GM19025 (cell line): Measurements from ENCODE around the gene FBRSL1.

ENCODE experiments used
- ATAC-seq: cut with Tn5 transposase; IDR thresholded peaks from one replicate; pipeline ENCODE4 v1.9.1; 2021; ENCODE audit warnings: mild to moderate bottlenecking, low read depth, moderate library complexity; ENCODE audit not compliant: unreplicated experiment

Gene FBRSL1

DNA sequence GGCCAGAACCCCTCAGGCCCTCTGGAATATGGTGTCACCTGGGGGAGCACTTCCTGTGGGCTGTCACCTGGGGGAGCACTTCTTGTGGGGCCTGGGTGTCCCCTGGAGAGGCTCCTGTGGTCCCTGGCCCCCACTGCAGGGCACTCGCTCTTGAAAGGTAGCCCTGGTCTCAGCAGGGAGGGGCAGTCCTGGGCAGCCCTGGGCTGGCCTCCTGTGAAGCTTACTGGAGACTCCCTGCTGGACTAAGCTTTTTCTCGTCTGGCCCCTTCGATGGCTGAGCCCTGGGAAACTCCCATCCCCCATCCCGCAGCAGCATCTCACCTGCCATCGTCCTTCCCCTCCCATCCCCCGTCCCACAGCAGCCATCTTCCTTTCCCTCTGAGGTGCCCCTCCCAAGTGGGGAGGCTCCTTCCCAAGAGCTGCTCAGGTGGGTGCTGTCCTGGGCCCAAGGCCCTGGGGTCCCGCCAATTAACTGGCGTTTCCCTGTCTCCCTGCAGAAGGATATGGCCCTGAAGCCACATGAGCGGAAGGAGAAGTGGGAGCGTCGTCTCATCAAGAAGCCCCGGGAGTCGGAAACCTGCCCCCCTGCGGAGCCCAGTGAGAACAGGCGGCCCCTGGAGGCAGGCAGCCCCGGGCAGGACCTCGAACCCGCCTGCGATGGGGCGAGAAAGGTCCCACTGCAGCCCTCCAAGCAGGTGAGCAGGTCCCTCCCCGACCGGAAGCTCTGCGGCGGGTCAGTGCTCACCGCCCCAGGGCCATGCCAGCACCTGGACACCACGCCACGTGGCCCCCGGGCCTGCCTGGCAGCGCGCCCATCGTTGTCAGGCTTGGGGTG is 17.9 kb downstream of the FBRSL1 start:
- no peak for ATAC-seq

DNA sequence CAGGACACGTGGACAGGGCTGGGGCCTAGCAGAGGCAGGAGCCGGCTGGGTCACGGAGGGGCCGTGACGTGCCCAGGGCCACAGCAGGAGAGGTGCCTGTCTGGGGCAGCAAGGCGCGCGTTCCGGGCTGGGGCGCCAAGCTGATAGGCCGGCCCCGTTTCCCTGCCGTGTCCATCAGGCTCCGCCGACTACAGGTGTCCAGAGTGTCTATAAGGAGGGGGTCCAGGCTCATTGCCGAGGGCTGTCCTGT is 18.5 kb downstream of the FBRSL1 start:
- ATAC-seq = no peak

DNA sequence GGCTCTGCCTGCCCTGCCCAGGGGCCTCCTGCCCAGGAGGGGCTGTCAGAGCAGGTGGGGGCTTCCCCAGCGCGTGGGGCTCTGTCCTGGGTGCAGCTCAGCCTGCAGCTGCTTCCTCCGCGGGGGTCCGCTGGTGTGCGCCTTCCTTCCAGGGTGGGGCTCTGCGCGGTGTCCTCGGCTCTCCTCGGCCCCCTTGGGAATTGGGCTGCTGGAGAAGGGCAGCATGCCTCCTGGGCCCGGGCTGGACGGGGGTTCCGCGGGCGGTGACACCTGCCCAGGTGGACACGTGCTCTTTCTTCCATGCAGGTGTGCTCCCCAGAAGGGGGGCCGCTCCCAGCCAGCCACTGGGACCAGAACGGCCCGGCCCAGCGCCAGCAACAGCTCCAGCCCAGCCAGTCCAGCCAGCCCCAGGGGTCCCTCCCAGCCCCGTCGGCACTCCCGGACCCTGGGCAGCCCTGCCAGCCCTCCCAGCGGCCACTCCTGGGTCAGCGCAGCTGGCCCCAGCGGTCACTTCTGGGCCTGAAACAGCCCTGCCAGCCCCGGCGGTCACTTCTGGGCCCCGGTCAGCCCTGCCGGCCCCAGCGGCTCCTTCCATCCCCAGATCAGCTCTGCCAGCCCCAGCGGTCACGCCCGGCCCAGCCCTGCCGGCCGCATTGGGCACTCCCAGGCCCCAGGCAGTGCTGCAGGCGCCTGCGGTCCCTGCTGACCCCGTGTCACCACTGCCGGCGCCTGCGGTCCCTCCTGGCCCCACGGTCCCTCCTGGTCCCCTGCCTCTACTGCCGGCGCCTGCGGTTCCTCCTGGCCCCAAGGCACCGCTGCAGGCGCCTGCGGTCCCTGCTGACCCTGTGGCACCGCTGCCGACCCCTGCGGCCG is 19.1 kb downstream of the FBRSL1 start:
- no peak for ATAC-seq

DNA sequence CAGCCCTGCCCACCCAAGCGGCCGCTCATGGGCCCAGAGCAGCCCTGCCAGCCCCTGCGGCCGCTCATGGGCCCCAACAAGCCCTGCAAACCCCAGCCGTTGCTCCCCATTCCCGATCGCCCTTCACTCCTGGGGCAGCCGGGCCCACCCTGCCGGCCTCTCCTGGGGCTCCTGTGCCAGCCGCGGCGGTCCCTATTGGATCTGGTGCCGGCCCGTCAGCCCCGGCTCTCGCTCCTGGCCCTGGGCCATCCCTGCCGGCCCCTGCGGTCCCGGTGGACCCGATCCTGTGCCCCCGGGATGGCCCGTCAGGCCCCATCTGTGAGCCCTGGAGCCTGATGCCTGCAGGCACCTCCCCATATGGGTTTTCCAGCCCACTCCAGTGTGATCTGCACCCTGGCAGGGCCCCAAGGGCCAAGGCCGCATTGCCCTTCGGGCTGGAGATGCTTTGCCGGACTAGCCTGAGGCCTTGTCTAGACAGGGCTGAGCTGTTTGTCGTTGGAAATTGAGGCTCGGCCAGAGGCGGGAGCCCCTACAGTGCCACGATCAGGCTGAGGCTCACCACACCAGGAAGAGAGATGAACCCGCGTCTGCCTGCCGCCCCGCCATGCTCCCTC is 20.3 kb downstream of the FBRSL1 start:
- ATAC-seq = no peak

DNA sequence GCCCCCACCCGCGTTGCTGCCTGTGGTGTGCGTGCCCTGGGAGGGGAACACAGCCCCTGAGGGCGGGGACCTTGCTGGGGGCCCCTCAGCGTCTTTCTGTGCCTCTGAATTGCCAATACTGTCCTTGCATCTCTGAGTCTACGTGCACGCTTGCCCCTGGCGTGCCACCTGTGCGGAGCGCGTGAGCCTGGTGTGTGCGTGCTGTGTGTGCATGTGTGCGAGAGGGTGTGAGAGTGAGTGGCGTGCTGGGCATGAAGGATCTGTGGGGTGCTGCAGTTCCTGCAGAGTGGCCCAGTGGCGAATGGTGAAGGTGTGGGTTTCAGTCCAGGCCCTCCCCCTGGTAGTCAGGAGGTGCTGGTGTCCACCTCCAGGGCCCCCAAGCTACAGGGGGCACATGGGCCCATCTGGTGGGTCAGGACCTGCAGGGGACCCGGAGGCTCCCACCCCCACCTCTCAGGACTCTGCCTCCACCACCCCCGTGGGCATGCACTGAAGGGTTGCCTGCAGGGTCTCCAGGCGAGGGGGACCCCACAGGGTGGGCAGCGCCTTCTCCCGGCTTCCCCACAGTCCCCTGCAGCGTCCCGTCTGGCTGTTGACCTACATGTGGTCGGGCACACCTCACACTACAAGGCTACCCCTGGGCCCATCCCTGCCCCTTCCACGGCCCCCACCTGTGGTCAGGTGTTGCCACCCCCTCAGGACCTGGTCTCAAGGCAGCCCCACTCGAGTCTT is 21.0 kb downstream of the FBRSL1 start:
- no peak for ATAC-seq

DNA sequence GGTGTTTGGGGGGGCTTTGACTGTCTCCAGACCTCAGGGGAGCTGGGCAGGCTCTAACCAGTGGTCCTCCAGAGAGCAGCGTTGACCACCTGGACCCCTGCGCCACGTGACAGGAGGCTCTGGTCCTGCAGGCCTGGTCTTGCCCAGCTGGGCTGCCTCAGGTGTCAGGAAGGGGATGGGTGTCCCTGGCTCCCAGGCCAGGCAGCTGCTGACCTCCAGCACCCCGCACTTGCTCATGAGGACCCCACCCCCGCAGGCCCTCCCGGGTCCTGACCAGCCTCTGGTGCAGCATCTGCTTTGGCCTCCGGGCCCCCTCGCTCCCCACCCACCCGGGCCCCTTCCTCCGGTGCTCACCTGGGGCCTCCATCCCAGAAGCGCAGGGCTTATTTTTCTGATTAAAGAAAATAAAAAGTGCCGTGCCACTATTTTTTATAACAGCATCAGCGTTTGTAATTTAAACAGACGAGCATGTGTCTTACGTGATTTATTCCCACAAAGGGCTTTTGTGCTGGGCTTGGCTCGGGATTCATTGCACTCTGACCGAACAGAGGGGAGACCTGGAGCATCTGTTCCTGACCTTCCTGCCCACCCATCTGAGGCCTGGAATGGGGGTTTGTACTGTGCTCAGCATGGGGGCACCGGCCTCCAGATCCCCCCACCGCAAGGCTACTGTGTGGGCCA is 21.7 kb downstream of the FBRSL1 start:
- ATAC-seq = no peak

DNA sequence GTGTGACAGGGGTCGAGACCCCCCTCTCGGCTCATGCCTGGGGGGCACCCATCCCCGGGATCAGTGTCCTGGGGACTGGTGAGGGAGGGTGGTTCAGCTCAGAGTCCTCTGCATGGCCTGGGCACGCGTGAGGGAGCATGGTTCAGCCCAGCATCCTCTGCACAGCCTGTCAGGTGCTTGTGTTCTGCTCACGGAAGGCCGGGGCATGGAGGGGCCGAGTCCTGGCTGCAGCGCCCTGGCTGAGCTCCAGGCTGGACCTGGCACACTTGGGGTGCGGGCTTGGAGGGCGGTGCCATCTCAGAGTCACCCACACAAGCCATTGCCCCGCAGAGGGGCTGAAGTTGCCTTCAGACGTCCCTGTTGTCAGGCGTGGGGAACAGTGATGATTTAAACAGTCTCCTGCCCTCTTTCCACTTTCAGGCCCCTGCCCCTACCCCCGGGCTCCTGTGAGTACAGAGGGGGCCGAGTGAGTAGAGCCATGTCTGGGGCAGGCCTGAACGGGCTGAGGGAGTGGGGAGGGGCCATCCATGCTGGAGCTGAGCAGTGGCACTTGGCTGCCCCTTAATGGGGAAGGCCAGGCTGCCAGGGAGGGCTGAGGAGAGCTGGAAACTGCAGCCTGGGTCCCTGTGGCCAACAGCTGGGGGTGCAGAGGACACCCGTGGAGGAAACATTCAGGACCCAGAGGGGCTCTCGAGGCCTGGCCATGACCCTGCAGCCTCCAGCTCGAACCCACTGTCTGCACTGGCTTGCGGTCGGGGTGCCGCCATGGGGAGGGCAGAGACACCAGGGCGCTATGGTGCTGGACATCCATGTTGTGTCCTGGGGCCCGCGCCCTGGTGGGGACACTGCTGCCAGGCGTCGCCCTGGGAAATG is 22.5 kb downstream of the FBRSL1 start:
- ATAC-seq = no peak

DNA sequence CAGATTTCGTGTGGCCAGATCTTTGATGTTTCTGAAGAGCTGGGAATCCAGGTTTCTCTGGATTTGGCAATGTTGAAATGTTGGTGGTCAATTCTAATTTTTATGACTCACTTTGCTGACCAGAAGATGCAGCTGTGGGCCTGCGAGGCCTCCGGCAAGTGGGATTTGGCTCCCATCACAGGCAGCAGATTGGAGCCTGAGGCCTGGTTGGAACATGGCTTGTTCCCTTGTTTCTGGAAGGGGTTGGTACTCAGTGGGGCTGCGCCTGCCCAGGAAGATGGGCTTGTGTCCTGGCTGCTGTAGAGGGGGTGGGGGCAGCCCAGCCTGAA is 23.1 kb downstream of the FBRSL1 start:
- ATAC-seq = no peak

DNA sequence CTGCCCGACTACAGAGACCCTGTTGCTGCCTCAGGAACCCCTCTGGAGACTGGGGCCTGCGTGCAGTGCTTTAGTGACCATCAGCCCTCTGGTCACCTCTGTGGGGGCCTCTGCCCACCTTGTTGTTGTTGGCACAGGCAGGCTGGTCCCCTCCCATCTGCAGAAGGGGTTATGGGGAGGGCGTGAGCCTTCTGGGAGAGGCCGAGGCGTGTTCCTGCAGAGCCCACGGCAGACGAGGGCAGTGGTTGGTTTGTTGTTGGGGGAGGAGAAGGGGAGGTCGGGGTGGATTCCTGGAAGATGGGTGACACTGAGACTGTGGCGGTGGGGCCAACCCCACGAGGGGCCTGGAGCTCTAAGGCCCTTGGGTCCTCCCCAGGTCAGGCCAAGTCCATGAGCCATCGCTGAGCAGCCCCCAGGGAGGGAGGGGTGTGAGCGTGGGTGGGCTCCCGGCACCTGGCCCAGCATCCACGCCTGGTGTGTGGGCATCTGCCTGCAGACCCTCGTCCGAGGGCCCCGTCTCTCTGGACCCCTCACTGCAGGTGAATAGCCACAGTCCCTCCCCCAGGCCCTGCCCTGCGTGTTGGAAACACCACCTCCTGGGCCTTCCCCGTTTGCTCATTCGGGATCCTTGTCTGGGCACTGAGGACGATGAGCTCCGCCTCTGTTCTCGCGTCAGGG is 23.6 kb downstream of the FBRSL1 start:
- no peak for ATAC-seq

DNA sequence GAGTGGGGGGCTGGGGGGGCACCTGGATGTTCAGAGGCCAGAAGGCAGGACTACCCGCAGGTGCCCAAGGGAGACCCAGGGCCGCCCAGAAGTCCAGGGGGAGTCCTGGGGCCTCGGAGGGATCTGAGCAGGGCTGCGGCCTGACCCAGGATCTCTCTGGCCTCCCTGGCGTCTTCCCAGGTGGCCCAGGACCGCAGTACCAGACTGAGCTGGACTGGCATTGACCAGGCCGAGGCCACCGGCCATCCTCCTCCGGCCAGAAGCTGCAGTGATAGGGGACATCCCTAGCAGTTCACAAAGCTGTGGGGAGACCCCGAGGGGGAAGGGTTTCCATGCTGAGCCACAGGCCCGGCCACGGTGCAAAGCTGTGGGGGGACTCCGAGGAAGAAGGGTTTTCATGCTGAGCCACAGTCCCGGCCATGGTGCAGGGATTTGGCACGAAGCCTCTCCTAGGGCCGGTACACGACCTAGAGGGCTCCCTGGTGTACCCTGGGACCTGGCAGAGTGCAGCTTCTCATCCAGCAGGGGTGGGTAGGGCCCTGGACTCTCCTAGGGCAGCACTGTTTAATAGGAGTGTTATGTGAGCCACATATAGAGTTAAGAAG is 24.4 kb downstream of the FBRSL1 start:
- ATAC-seq = no peak

DNA sequence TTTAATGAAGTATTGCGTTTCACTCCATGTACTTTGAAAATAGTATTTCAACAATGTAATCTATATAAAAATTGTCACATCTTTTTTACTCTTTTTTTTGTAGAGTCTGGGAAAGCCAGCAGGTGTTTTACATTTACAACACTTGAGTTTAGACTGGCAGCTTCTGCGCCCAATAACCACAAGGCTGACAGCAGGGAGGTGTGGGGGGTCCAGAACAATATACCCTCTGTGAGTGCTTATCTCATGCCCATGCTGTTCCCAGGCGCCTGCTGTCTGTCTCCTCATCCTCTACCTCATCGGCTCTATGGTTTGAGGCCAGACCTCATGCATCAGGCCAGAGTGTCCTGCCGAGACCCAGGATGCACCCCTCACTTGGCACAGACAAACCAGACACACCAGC is 24.9 kb downstream of the FBRSL1 start:
- no peak for ATAC-seq

DNA sequence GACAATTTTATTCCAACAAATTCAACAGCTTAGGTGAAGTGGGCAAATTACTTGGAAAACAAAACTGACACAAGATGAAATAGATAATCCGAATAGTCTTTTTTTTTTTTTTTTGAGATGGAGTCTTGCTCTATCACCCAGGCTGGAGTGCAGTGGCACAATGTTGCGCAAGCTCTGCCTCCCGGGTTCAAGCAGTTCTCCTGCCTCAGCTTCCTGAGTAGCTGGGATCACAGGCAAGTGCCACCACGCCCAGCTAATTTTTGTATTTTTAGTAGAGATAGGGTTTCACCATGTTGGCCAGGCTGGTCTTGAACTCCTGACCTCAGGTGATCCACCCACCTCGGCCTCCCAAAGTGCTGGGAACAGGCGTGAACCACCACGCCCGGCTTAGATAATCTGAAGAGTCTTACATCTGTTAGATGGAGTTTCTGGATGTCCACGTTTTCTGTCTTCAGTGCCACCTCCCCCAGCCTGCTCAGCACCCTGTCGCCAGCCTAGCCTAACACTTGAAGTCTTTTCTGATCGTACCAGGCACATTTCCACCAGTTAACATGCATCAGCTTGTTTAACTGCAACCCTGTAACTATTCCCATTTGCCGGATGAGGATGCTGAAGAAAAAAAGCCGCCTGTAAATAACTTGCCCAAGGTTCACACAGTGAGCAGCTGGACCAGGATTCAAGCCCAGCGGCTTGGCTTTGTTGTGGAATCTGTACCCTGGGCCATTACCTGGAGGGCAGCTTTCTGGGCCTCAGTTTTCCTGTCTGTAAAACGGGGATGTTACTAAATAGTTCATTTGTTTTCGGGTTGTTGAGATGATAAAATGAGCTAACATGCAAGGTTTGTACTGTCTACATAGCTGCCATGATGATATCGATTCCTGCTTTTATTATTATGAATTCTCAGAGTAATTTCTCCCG is 26.4 kb downstream of the FBRSL1 start:
- ATAC-seq = no peak

DNA sequence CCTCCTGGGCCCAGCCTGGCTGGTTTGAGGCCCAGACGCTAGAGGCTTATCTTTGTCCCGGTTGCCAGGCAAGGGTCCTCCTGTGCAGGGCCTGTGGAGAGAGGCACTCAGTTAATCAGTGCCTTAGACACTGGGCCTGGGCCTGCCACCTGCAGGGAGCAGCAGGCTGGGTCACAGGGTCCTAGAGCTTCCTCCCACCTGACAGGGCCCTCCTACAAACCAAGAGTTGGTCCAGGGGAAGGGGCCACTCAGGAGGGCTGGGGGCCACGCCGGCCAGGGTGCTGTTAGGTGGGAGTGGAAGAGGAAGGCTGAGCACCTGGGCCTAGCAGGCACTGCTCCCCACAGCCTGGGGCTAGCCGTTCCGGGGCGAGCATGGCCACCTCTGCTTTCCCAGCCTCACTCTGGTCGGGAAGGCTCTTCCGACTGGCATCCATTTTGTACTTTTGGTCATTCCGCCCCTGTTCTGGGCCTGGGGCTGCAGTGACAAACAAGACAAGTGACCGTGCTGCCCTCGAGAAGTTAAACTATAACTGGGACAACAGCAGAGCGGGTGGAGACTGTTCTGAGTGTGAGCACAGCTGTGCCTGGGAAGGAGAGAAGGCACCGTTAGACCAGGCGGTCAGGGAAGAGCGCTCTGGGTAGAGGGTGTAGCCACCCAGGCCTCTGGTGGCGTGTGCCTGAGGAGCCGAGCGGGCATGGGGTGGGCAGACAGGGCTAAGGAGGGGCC is 27.2 kb downstream of the FBRSL1 start:
- no peak for ATAC-seq

DNA sequence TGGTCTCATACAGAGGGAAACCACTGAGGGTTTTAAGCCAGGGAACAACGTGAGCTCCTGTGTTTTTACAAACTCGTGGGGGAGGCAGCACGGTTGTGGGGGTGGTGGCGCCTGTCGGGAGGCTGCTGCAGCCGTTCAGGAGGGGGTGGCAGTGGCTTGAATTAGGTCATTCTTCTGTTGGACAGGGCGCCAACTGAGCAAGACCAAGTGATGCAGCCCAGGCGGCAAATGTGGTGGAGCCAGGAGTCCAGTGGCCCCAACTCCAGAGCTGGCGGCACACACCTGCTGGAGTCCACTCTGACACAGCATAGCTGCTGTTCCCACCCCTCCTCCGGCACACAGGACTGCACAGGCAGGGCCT is 27.8 kb downstream of the FBRSL1 start:
- no peak for ATAC-seq

DNA sequence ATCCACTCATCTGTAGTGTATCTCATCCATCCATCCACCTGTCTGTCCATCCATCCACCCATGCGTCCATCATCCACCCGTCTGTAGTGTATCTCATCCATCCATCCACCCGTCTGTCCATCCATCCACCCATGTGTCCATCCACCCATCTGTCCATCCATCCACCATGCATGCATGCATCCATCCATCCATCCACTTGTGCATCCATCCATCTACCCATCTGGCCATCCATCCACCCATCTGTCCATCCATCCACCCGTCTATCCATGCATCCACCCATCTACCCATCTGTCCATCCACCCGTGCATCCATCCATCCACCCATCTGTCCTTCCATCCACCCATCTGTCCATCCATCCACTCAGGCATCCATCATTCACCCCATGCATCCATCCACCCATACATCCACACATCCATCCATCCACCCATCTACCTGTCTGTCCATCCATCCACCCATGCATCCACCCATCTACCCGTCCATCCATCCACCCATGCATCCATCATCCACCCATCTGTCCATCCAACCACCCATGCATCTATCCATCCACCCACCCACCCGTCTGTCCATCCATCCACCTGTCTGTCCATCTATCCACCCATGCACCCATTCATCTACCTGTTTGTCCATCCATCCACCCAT is 28.5 kb downstream of the FBRSL1 start:
- ATAC-seq = no peak

DNA sequence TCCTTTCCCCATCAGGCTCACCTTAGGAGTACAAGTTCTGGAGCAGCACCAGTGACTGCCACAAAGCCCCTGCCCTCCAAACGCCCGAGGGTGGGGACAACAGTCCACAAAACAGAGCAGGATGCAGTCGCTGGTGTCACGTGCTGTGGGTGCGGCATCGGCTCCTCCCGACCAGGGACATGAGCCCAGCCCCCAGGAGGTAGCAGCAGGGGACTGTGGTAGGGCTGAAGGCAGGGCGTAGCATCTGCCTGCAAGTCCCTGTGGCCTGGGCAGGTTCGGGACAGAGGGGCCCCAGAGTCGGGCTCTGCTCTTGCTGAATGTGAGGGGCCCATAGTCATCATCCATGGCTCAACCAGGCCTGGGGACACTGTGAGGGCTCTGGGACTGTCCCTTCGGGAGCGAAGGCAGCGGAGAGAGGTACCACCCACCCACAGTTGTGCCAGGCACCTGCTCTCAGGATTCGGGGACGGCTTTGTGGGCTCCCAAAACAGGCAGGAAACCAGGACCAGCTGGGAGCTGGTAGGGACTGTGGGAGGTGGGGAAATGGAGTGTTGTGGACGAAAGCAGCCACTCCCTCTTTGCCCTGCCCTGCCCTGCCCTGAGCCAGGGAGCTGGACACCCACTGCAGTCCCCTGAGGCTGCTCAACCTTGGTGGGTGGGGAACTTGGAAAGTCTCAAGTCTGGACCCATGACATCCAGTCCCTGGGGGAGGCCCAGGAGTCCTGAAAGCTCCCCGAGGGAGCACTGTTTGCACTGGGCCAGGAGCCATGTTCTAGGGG is 30.7 kb downstream of the FBRSL1 start:
- ATAC-seq = no peak
